ENCODE data around the gene CDHR3.

Gene CDHR3

GRCh38 chr7:106064771-106065574 is 101.9 kb downstream of the CDHR3 start:
- no peak for DNase-seq (ENCODE audit: low spot score)

- DNase-seq (ENCODE audit: low spot score), result no peak
These were observed 102.8 kb downstream of the CDHR3 start for GRCh38 chr7:106065575-106066500.

- no peak for DNase-seq (ENCODE audit: low spot score)
These were observed 104.6 kb downstream of the CDHR3 start for GRCh38 chr7:106067678-106068077.

- DNase-seq (ENCODE audit: low spot score), result no peak
These were observed 105.5 kb downstream of the CDHR3 start for GRCh38 chr7:106068538-106068961.

GRCh38 chr7:106068986-106069385 is 105.9 kb downstream of the CDHR3 start:
- no peak for DNase-seq (ENCODE audit: low spot score)

- DNase-seq (ENCODE audit: low spot score), result no peak
These were observed 106.6 kb downstream of the CDHR3 start for GRCh38 chr7:106069471-106070200.

GRCh38 chr7:106070201-106070551 is 107.1 kb downstream of the CDHR3 start:
- no peak for DNase-seq (ENCODE audit: low spot score)

GRCh38 chr7:106070567-106071254 is 107.6 kb downstream of the CDHR3 start:
- DNase-seq (ENCODE audit: low spot score), result no peak

GRCh38 chr7:106071356-106071998 is 108.4 kb downstream of the CDHR3 start:
- no peak for DNase-seq (ENCODE audit: low spot score)

GRCh38 chr7:106071999-106072714 is 109.1 kb downstream of the CDHR3 start:
- no peak for DNase-seq (ENCODE audit: low spot score)

GRCh38 chr7:106072715-106073091 is 109.6 kb downstream of the CDHR3 start:
- DNase-seq (ENCODE audit: low spot score), result no peak

GRCh38 chr7:106073701-106074100 is 110.6 kb downstream of the CDHR3 start:
- DNase-seq (ENCODE audit: low spot score), result no peak

- no peak for DNase-seq (ENCODE audit: low spot score)
These were observed 111.2 kb downstream of the CDHR3 start for GRCh38 chr7:106074257-106074656.

GRCh38 chr7:106075937-106076336 is 112.9 kb downstream of the CDHR3 start:
- no peak for DNase-seq (ENCODE audit: low spot score)

- no peak for DNase-seq (ENCODE audit: low spot score)
These were observed 113.5 kb downstream of the CDHR3 start for GRCh38 chr7:106076537-106076936.

GRCh38 chr7:106080300-106080987 is 117.4 kb downstream of the CDHR3 start:
- no peak for DNase-seq (ENCODE audit: low spot score)

GRCh38 chr7:106082087-106082854 is 119.2 kb downstream of the CDHR3 start:
- DNase-seq (ENCODE audit: low spot score), result no peak
